Measurements from ENCODE around the gene MPDU1. TPM values are rescaled to one million over a fixed set of nuclear protein-coding genes. Genes with fewer than 3 reads are reported as not detected.

MPDU1 gene
- polyA plus RNA-seq, 1 donor = 119 TPM

Other genes with a start within 250 kb of the MPDU1 start
- 6.3 TPM for gene ACAP1, start 247.3 kb upstream of the MPDU1 start, polyA plus RNA-seq (ENCODE audit: insufficient read length)
- gene KCTD11, start 231.7 kb upstream of the MPDU1 start, polyA plus RNA-seq (ENCODE audit: insufficient read length) = 10.3 TPM
- gene TMEM95, start 228.7 kb upstream of the MPDU1 start, polyA plus RNA-seq (ENCODE audit: insufficient read length) = not detected
- 5.5 TPM for gene TNK1, start 202.8 kb upstream of the MPDU1 start, polyA plus RNA-seq (ENCODE audit: insufficient read length)
- 27.8 TPM for gene PLSCR3, start 189.3 kb upstream of the MPDU1 start, polyA plus RNA-seq (ENCODE audit: insufficient read length)
- gene TMEM256, start 179.8 kb upstream of the MPDU1 start, polyA plus RNA-seq (ENCODE audit: insufficient read length) = 74.9 TPM
- gene NLGN2, start 176.0 kb upstream of the MPDU1 start, polyA plus RNA-seq (ENCODE audit: insufficient read length) = 28.1 TPM
- gene SPEM1, start 163.5 kb upstream of the MPDU1 start, polyA plus RNA-seq (ENCODE audit: insufficient read length) = not detected
- not detected for gene SPEM2, start 158.2 kb upstream of the MPDU1 start, polyA plus RNA-seq (ENCODE audit: insufficient read length)
- gene SPEM3, start 155.0 kb upstream of the MPDU1 start, polyA plus RNA-seq (ENCODE audit: insufficient read length) = not detected
- gene TMEM102, start 148.4 kb upstream of the MPDU1 start, polyA plus RNA-seq (ENCODE audit: insufficient read length) = 4.4 TPM
- gene FGF11, start 144.3 kb upstream of the MPDU1 start, polyA plus RNA-seq (ENCODE audit: insufficient read length) = 6.1 TPM
- gene CHRNB1, start 138.8 kb upstream of the MPDU1 start, polyA plus RNA-seq (ENCODE audit: insufficient read length) = 10.5 TPM
- 39.3 TPM for gene ZBTB4, start 104.2 kb upstream of the MPDU1 start, polyA plus RNA-seq (ENCODE audit: insufficient read length)
- gene SLC35G6, start 102.4 kb upstream of the MPDU1 start, polyA plus RNA-seq (ENCODE audit: insufficient read length) = 0.45 TPM
- gene POLR2A, start 99.5 kb upstream of the MPDU1 start, polyA plus RNA-seq (ENCODE audit: insufficient read length) = 141 TPM
- gene TNFSF12, start 34.8 kb upstream of the MPDU1 start, polyA plus RNA-seq (ENCODE audit: insufficient read length) = 17.7 TPM
- gene TNFSF13, start 25.1 kb upstream of the MPDU1 start, polyA plus RNA-seq (ENCODE audit: insufficient read length) = 13.2 TPM
- 90.9 TPM for gene SENP3, start 21.9 kb upstream of the MPDU1 start, polyA plus RNA-seq (ENCODE audit: insufficient read length)
- 56.8 TPM for gene CD68, start 4.2 kb upstream of the MPDU1 start, polyA plus RNA-seq (ENCODE audit: insufficient read length)
- 3.0 TPM for gene SOX15, start 6.2 kb downstream of the MPDU1 start, polyA plus RNA-seq (ENCODE audit: insufficient read length)
- 54.8 TPM for gene FXR2, start 31.0 kb downstream of the MPDU1 start, polyA plus RNA-seq (ENCODE audit: insufficient read length)
- 136 TPM for gene SAT2, start 44.0 kb downstream of the MPDU1 start, polyA plus RNA-seq (ENCODE audit: insufficient read length)
- 2.8 TPM for gene SHBG, start 46.3 kb downstream of the MPDU1 start, polyA plus RNA-seq (ENCODE audit: insufficient read length)
- 20.5 TPM for gene ATP1B2, start 67.1 kb downstream of the MPDU1 start, polyA plus RNA-seq (ENCODE audit: insufficient read length)
- gene TP53, start 103.6 kb downstream of the MPDU1 start, polyA plus RNA-seq (ENCODE audit: insufficient read length) = 76.3 TPM
- 13.1 TPM for gene WRAP53, start 104.6 kb downstream of the MPDU1 start, polyA plus RNA-seq (ENCODE audit: insufficient read length)
- 21.3 TPM for gene EFNB3, start 121.3 kb downstream of the MPDU1 start, polyA plus RNA-seq (ENCODE audit: insufficient read length)
- 0.52 TPM for gene DNAH2, start 133.9 kb downstream of the MPDU1 start, polyA plus RNA-seq (ENCODE audit: insufficient read length)

Data from left kidney (tissue), 1 donor.